Measurements from ENCODE around the gene NFE2L2.

The NFE2L2 gene

DNA sequence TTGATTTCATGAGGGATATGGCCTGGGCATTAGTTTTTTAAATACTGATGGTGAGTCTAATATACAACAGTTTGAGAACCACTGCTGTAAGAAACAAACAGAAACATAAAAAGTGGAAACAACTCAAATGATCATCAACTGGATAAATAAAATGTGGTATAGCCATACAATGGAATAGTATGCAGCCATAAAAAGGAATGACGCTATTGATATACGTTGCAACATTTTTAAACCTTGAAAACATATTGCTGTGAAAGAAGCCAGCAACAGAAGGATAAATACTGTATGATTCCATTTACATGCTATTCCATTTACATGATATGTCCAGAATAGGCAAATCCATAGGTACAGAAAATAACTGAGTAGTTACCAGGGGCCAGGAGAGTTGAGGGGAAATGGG lies 6.5 kb downstream of the NFE2L2 start:
- H3K4me3 ChIP-seq (ENCODE audit: low read depth, low read length) = no peak overlapping the region
- no peak overlapping the region for H3K27ac ChIP-seq

DNA sequence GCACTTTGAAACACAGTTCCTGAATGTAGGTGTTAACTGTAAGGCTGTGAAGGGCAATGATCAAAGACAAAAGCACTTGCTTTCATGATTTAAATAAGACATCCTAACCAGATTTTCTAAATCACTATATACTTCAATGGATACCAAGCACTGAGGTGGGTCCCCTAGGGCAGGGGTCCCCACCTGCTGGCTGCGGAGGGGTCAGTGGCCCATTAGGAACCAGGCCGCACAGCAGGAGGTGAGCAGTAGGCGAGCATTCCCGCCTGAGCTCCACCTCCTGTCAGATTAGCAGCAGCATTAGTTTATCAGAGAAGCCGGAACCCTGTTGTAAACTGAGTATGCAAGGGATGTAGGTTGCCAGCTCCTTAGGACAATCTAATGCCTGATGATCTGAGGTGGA lies 7.1 kb downstream of the NFE2L2 start:
- in situ Hi-C loops (cut with HindIII; ENCODE audit: low pct_ligation_motif_present, low sequenced_read_pairs) = no loop called here
- TF ChIP-seq, protein P1, sequence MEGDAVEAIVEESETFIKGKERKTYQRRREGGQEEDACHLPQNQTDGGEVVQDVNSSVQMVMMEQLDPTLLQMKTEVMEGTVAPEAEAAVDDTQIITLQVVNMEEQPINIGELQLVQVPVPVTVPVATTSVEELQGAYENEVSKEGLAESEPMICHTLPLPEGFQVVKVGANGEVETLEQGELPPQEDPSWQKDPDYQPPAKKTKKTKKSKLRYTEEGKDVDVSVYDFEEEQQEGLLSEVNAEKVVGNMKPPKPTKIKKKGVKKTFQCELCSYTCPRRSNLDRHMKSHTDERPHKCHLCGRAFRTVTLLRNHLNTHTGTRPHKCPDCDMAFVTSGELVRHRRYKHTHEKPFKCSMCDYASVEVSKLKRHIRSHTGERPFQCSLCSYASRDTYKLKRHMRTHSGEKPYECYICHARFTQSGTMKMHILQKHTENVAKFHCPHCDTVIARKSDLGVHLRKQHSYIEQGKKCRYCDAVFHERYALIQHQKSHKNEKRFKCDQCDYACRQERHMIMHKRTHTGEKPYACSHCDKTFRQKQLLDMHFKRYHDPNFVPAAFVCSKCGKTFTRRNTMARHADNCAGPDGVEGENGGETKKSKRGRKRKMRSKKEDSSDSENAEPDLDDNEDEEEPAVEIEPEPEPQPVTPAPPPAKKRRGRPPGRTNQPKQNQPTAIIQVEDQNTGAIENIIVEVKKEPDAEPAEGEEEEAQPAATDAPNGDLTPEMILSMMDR (IDR thresholded peaks at IDR 0.05; ENCODE audit: low read depth, low read length, missing control alignments) = no peak
- Histone ChIP-seq H3K4me3 (ENCODE audit: low read depth, low read length) (no peak overlapping the region), H3K36me3 (replicated peaks) (peaks cover 2% of the 10 kb centered on the region), H3K27me3 (replicated peaks) (no peaks in the 10 kb centered on the region), H3K27ac (no peak overlapping the region)
- no peak for DNase-seq

More for the DNA sequence above, 6.5 kb downstream of the NFE2L2 start:
- Histone ChIP-seq H3K36me3 (replicated peaks) (peaks cover 2% of the 10 kb centered on the region), H3K27me3 (replicated peaks) (no peaks in the 10 kb centered on the region)
- DNase-seq = no peak
- TF ChIP-seq, protein P1 (IDR thresholded peaks at IDR 0.05; ENCODE audit: low read depth, low read length, missing control alignments) = no peak
- in situ Hi-C loops (cut with HindIII; ENCODE audit: low pct_ligation_motif_present, low sequenced_read_pairs) = no loop called here

DNA sequence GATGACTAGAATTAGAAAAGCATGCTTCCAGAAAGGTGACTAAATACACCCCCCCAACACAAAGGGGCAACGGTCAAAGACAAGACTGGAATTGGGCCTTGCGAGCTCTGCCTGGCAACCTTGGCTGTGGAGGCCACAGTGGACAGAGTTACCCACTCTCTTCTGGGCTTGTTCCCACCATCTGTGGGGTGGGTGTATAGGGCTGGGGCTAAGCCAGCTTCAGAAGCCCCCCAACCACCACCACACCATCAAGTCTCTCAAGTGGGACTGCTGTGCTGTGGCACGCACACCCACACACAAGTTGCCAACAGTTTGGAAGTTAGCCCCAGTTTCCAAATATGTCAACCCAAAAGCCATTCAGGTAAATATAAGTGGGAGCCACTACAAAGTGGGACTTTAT lies 7.8 kb downstream of the NFE2L2 start:
- in situ Hi-C loops (cut with HindIII; ENCODE audit: low pct_ligation_motif_present, low sequenced_read_pairs) = no loop called here
- no peak overlapping the region for H3K27ac ChIP-seq
- no peaks in the 10 kb centered on the region for H3K27me3 ChIP-seq (replicated peaks)
- H3K4me3 ChIP-seq (ENCODE audit: low read depth, low read length) = no peak overlapping the region
- TF ChIP-seq, protein P1 (IDR thresholded peaks at IDR 0.05; ENCODE audit: low read depth, low read length, missing control alignments) = no peak
- no peak for DNase-seq
- H3K36me3 ChIP-seq (replicated peaks) = peaks cover 2% of the 10 kb centered on the region

DNA sequence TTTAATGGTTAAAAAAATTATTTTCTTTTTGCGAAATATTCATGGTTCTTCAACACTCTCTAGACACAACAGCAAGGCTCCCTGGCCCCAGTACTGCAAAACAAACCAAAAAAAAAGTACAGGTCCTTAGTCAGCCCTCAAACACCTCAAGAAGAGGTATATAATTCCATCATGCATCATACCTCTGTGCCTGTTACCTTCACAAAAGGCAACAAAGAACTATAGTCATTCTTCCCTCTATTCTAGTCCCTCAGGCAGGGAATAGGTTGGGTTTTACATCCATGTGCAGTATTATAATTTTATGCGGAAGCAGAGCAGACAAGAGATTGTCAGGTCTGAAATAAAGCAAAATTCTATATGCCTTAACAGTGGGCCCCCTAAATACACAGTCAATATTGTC lies 8.5 kb downstream of the NFE2L2 start:
- H3K27me3 ChIP-seq (replicated peaks) = no peaks in the 10 kb centered on the region

DNA sequence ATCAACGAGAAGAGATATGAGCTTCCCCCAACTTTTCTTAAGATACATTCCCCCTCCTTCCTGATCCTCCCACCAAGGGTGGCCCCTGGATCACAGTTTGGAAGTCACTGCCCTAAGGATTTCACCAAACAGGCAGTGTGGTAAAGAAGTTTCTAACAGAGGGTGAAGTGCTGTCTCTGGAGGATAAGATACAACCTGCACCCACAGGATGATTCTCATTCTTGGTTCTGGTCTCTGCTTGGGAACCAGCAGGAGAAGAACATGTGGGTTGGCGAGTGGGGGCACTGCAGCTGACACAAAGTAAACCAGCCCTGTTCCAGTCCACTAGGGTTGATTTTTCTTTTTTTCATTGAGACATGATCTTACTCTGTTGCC lies 9.3 kb downstream of the NFE2L2 start:
- in situ Hi-C loops (cut with HindIII; ENCODE audit: low pct_ligation_motif_present, low sequenced_read_pairs) = no loop called here
- H3K4me3 ChIP-seq (ENCODE audit: low read depth, low read length) = no peak overlapping the region

More for the DNA sequence above, 8.5 kb downstream of the NFE2L2 start:
- Histone ChIP-seq H3K27ac (no peak overlapping the region), H3K4me3 (ENCODE audit: low read depth, low read length) (no peak overlapping the region), H3K36me3 (replicated peaks) (peaks cover 2% of the 10 kb centered on the region)
- TF ChIP-seq, protein P1 (IDR thresholded peaks at IDR 0.05; ENCODE audit: low read depth, low read length, missing control alignments) = no peak
- no peak for DNase-seq
- in situ Hi-C loops (cut with HindIII; ENCODE audit: low pct_ligation_motif_present, low sequenced_read_pairs) = no loop called here

More for the DNA sequence above, 9.3 kb downstream of the NFE2L2 start:
- TF ChIP-seq, protein P1 (IDR thresholded peaks at IDR 0.05; ENCODE audit: low read depth, low read length, missing control alignments) = no peak
- Histone ChIP-seq H3K27ac (no peak overlapping the region), H3K27me3 (replicated peaks) (no peaks in the 10 kb centered on the region), H3K36me3 (replicated peaks) (peaks cover 2% of the 10 kb centered on the region)
- DNase-seq = no peak
